Measurements from ENCODE around the gene ENO4.

Gene ENO4

GRCh38 chr10:116811691-116812090 lies 37.6 kb upstream of the ENO4 start:
- no peaks in the 10 kb centered on the region for H3K36me3 ChIP-seq (ENCODE audit: control insufficient read depth, low read depth, low read length)
- H3K27ac ChIP-seq (ENCODE audit: low read length): no peak overlapping the region
- no peaks in the 10 kb centered on the region for H3K9me3 ChIP-seq (ENCODE audit: control insufficient read depth, low read depth, low read length)
- H3K27me3 ChIP-seq (ENCODE audit: control insufficient read depth, insufficient read depth, low read length): no peaks in the 10 kb centered on the region
- peaks cover 7% of the 10 kb centered on the region for H3K4me1 ChIP-seq (ENCODE audit: control insufficient read depth, low read depth, low read length)
- H3K4me3 ChIP-seq (ENCODE audit: low read length): no peak overlapping the region
- no peak overlapping the region for H3K9ac ChIP-seq (ENCODE audit: low read length)

- H3K36me3 ChIP-seq (ENCODE audit: control insufficient read depth, low read depth, low read length): no peaks in the 10 kb centered on the region
- H3K27me3 ChIP-seq (ENCODE audit: control insufficient read depth, insufficient read depth, low read length): no peaks in the 10 kb centered on the region
- no peak overlapping the region for H3K4me3 ChIP-seq (ENCODE audit: low read length)
- H3K4me1 ChIP-seq (ENCODE audit: control insufficient read depth, low read depth, low read length): peaks cover 5% of the 10 kb centered on the region
- no peaks in the 10 kb centered on the region for H3K9me3 ChIP-seq (ENCODE audit: control insufficient read depth, low read depth, low read length)
- no peak overlapping the region for H3K9ac ChIP-seq (ENCODE audit: low read length)
- no peak overlapping the region for H3K27ac ChIP-seq (ENCODE audit: low read length)
Observed at GRCh38 chr10:116815641-116816415, 33.5 kb upstream of the ENO4 start.

- H3K27me3 ChIP-seq (ENCODE audit: control insufficient read depth, insufficient read depth, low read length): no peaks in the 10 kb centered on the region
Observed at GRCh38 chr10:116817178-116817577, 32.1 kb upstream of the ENO4 start.

DNA sequence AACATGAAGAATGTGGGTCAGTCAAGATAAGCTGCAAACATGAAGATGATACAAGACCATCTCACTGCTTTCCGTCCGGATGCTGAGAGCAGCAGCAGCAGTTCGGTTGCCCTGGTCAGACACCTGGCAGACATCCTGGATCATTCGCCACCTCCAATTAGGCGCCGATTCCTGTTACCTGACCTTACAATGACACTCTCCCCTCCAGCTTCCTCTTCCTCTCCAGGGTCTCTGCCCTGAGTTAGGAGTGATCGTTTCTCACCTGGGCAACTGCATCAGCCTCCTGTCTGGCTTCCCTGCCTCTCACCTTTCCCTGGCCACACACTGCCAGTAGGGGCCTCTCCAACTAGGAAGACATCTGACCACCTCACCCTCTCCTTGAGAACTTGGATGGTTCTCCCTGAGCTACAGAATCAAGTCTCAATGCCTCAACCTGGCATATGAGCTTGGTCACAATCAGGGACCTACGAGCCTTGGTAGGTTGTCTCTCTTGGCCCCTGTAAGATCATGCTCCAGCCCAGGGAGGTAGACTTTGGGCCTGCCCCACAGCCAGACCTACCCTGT lies 31.4 kb upstream of the ENO4 start:
- Histone ChIP-seq H3K9ac (ENCODE audit: low read length) (no peak overlapping the region), H3K9me3 (ENCODE audit: control insufficient read depth, low read depth, low read length) (no peaks in the 10 kb centered on the region), H3K36me3 (ENCODE audit: control insufficient read depth, low read depth, low read length) (no peaks in the 10 kb centered on the region), H3K4me3 (ENCODE audit: low read length) (no peak overlapping the region), H3K27ac (ENCODE audit: low read length) (no peak overlapping the region), H3K27me3 (ENCODE audit: control insufficient read depth, insufficient read depth, low read length) (no peaks in the 10 kb centered on the region), H3K4me1 (ENCODE audit: control insufficient read depth, low read depth, low read length) (peaks cover 5% of the 10 kb centered on the region)

More at GRCh38 chr10:116817178-116817577, 32.1 kb upstream of the ENO4 start:
- H3K36me3 ChIP-seq (ENCODE audit: control insufficient read depth, low read depth, low read length): no peaks in the 10 kb centered on the region
- H3K9ac ChIP-seq (ENCODE audit: low read length): no peak overlapping the region
- H3K4me1 ChIP-seq (ENCODE audit: control insufficient read depth, low read depth, low read length): peaks cover 5% of the 10 kb centered on the region
- H3K27ac ChIP-seq (ENCODE audit: low read length): no peak overlapping the region
- no peak overlapping the region for H3K4me3 ChIP-seq (ENCODE audit: low read length)
- no peaks in the 10 kb centered on the region for H3K9me3 ChIP-seq (ENCODE audit: control insufficient read depth, low read depth, low read length)

GRCh38 chr10:116819999-116820677 lies 29.2 kb upstream of the ENO4 start:
- Histone ChIP-seq H3K27me3 (ENCODE audit: control insufficient read depth, insufficient read depth, low read length) (no peaks in the 10 kb centered on the region), H3K9me3 (ENCODE audit: control insufficient read depth, low read depth, low read length) (no peaks in the 10 kb centered on the region), H3K4me3 (ENCODE audit: low read length) (no peak overlapping the region), H3K4me1 (ENCODE audit: control insufficient read depth, low read depth, low read length) (peaks cover 5% of the 10 kb centered on the region), H3K9ac (ENCODE audit: low read length) (no peak overlapping the region), H3K27ac (ENCODE audit: low read length) (no peak overlapping the region), H3K36me3 (ENCODE audit: control insufficient read depth, low read depth, low read length) (no peaks in the 10 kb centered on the region)

- H3K27ac ChIP-seq (ENCODE audit: low read length): no peak overlapping the region
- peaks cover 6% of the 10 kb centered on the region for H3K4me1 ChIP-seq (ENCODE audit: control insufficient read depth, low read depth, low read length)
- H3K4me3 ChIP-seq (ENCODE audit: low read length): no peak overlapping the region
- H3K27me3 ChIP-seq (ENCODE audit: control insufficient read depth, insufficient read depth, low read length): no peaks in the 10 kb centered on the region
- no peaks in the 10 kb centered on the region for H3K9me3 ChIP-seq (ENCODE audit: control insufficient read depth, low read depth, low read length)
- H3K36me3 ChIP-seq (ENCODE audit: control insufficient read depth, low read depth, low read length): no peaks in the 10 kb centered on the region
- H3K9ac ChIP-seq (ENCODE audit: low read length): no peak overlapping the region
Observed at GRCh38 chr10:116825901-116826300, 23.4 kb upstream of the ENO4 start.

DNA sequence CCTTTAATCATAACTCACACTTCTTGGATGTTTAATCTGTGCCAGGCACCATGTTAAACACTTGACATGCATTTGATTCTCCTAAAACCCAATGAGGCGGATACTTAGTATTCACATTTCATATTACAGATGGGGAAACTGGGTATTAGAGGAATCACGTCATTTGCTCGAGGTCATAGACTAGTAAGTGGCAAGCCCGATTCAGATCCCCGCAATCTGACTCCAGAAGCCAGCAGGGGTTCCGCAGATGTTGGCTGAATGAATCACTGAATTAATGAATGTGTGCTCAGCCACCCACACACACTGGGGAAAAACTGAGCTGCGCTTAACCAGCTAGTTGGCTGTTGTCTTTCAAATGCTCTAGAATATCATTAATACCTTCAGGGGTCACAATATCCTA lies 22.5 kb upstream of the ENO4 start:
- Histone ChIP-seq H3K27me3 (ENCODE audit: control insufficient read depth, insufficient read depth, low read length) (no peaks in the 10 kb centered on the region), H3K4me1 (ENCODE audit: control insufficient read depth, low read depth, low read length) (peaks cover 6% of the 10 kb centered on the region)

GRCh38 chr10:116827214-116827671 lies 22.1 kb upstream of the ENO4 start:
- Histone ChIP-seq H3K9ac (ENCODE audit: low read length) (no peak overlapping the region), H3K27me3 (ENCODE audit: control insufficient read depth, insufficient read depth, low read length) (no peaks in the 10 kb centered on the region), H3K4me3 (ENCODE audit: low read length) (no peak overlapping the region), H3K9me3 (ENCODE audit: control insufficient read depth, low read depth, low read length) (no peaks in the 10 kb centered on the region), H3K4me1 (ENCODE audit: control insufficient read depth, low read depth, low read length) (peaks cover 6% of the 10 kb centered on the region), H3K27ac (ENCODE audit: low read length) (no peak overlapping the region), H3K36me3 (ENCODE audit: control insufficient read depth, low read depth, low read length) (no peaks in the 10 kb centered on the region)

More for the DNA sequence above, 22.5 kb upstream of the ENO4 start:
- Histone ChIP-seq H3K36me3 (ENCODE audit: control insufficient read depth, low read depth, low read length) (no peaks in the 10 kb centered on the region), H3K4me3 (ENCODE audit: low read length) (no peak overlapping the region), H3K9me3 (ENCODE audit: control insufficient read depth, low read depth, low read length) (no peaks in the 10 kb centered on the region), H3K27ac (ENCODE audit: low read length) (no peak overlapping the region), H3K9ac (ENCODE audit: low read length) (no peak overlapping the region)

DNA sequence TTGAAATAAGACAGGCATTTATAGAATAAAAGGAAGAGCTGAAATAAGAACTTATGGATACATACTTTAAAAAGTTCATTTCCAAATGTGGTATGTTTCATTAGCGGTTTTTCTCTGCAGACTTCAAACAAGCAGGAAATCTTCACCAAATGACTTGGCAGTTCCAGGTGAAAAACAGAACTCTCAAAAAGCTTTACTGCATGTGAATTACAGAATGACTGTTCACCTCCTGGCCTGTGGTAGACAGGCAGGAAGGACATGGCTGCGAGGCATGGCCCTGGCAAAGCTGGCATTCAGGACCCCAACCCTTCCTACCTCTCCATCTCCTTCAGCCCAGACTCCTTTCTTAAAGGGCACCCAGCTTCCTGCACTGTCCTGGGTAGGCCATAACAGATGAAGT lies 21.2 kb upstream of the ENO4 start:
- H3K9ac ChIP-seq (ENCODE audit: low read length): no peak overlapping the region
- H3K27me3 ChIP-seq (ENCODE audit: control insufficient read depth, insufficient read depth, low read length): no peaks in the 10 kb centered on the region
- H3K4me1 ChIP-seq (ENCODE audit: control insufficient read depth, low read depth, low read length): peaks cover 9% of the 10 kb centered on the region
- H3K36me3 ChIP-seq (ENCODE audit: control insufficient read depth, low read depth, low read length): no peaks in the 10 kb centered on the region
- H3K4me3 ChIP-seq (ENCODE audit: low read length): no peak overlapping the region
- H3K27ac ChIP-seq (ENCODE audit: low read length): no peak overlapping the region
- H3K9me3 ChIP-seq (ENCODE audit: control insufficient read depth, low read depth, low read length): no peaks in the 10 kb centered on the region

DNA sequence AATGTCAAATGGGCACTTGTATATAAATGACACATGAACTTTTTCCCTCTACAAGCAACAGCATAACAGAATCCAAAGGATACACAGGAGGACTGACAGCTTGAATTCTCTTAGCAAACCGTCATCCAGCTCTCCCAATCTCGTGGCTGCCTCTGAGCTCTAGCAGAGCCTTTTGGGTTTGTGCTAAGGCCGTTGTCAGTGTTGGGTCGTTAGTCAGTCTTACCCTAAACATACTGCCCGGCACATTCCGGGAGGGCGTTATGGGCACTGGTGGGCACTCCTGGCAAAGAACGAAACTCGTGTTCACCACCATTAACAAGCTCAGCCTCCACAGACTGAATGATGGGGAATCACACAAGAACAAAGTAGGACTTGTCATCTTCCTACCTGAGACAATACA lies 19.6 kb upstream of the ENO4 start:
- Histone ChIP-seq H3K36me3 (ENCODE audit: control insufficient read depth, low read depth, low read length) (no peaks in the 10 kb centered on the region), H3K27ac (ENCODE audit: low read length) (no peak overlapping the region), H3K9ac (ENCODE audit: low read length) (no peak overlapping the region), H3K4me3 (ENCODE audit: low read length) (no peak overlapping the region), H3K9me3 (ENCODE audit: control insufficient read depth, low read depth, low read length) (no peaks in the 10 kb centered on the region), H3K27me3 (ENCODE audit: control insufficient read depth, insufficient read depth, low read length) (peaks cover 6% of the 10 kb centered on the region), H3K4me1 (ENCODE audit: control insufficient read depth, low read depth, low read length) (peaks cover 23% of the 10 kb centered on the region)

GRCh38 chr10:116831086-116831485 lies 18.2 kb upstream of the ENO4 start:
- H3K9ac ChIP-seq (ENCODE audit: low read length): no peak overlapping the region
- H3K4me1 ChIP-seq (ENCODE audit: control insufficient read depth, low read depth, low read length): peaks cover 36% of the 10 kb centered on the region
- H3K4me3 ChIP-seq (ENCODE audit: low read length): no peak overlapping the region
- no peaks in the 10 kb centered on the region for H3K9me3 ChIP-seq (ENCODE audit: control insufficient read depth, low read depth, low read length)
- H3K27ac ChIP-seq (ENCODE audit: low read length): no peak overlapping the region
- no peaks in the 10 kb centered on the region for H3K36me3 ChIP-seq (ENCODE audit: control insufficient read depth, low read depth, low read length)
- peaks cover 14% of the 10 kb centered on the region for H3K27me3 ChIP-seq (ENCODE audit: control insufficient read depth, insufficient read depth, low read length)
